ENCODE results near the gene RNU1-3.
"Not testable (repeated sequence)": the region's sequence is repeated elsewhere in the genome, so short reads cannot be mapped to it uniquely, and the experiment has no call there.

- TF ChIP-seq CTCF (conservative IDR thresholded peaks at IDR 0.05 in 1 of 2, IDR thresholded peaks at IDR 0.05 in 1 of 2; ENCODE audit: low read depth in 1 of 2, low read length in 2 of 2); EZH2 (IDR thresholded peaks at IDR 0.05; ENCODE audit: low read length, missing control alignments): not testable (repeated sequence)
These were observed 27.6 kb upstream of the RNU1-3 start for GRCh38 chr1:16694308-16694702.
